Measurements from ENCODE around the gene CDC14B.

Gene CDC14B

GRCh38 chr9:96482476-96482875 lies 137.2 kb downstream of the CDC14B start:
- DNase-seq (ENCODE audit: low spot score): no peak

- DNase-seq (ENCODE audit: low spot score): no peak
These were observed 138.9 kb downstream of the CDC14B start for GRCh38 chr9:96480736-96481135.

DNA sequence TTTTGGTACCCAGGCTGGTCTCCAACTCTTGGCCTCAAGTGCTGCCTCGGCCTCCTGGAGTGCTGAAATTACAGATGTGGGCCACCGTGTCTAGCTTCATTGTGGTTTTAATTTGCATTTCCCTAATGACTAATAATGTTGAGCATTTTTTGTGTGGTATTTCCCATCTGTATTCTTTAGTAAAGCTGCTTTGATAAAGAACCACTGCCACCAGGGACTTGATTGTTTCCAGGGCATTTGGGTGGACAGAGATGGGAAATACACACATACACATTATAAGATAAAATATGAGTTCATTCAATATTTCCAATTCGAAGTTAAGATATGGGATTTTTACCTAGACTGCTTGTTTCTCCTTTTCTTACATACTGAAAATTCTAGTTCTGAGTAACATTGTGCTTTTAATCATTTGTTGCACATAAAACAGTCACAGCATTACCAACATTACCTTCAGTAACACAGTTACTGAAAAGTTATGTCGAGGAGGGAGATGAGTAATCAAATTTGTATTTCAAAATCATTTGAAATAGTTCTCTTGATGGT lies 140.7 kb downstream of the CDC14B start:
- DNase-seq (ENCODE audit: low spot score): no peak

GRCh38 chr9:96476591-96476990 lies 143.1 kb downstream of the CDC14B start:
- DNase-seq (ENCODE audit: low spot score): peak; percentile 66

DNA sequence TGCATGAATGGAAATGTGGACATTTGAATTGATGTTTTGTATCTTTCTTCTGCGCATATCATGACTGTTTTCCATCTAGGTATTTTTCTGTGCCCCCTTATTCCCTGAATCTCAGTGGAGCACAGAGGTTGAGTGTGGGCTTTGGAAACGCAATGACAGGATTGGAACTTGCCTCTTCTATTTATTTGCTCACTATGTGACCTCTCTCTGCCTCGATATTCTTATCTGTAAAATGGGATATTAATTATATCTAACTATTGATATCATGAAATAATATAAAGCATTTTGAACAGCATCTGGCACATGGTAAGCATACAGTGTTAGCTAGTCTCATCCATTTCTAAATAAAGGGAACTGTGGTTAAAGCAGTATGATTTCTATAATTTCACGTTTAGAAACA lies 143.6 kb downstream of the CDC14B start:
- no peak for DNase-seq (ENCODE audit: low spot score)

GRCh38 chr9:96467784-96468183 lies 151.9 kb downstream of the CDC14B start:
- DNase-seq (ENCODE audit: low spot score): no peak

GRCh38 chr9:96464426-96464825 lies 155.2 kb downstream of the CDC14B start:
- no peak for DNase-seq (ENCODE audit: low spot score)

DNA sequence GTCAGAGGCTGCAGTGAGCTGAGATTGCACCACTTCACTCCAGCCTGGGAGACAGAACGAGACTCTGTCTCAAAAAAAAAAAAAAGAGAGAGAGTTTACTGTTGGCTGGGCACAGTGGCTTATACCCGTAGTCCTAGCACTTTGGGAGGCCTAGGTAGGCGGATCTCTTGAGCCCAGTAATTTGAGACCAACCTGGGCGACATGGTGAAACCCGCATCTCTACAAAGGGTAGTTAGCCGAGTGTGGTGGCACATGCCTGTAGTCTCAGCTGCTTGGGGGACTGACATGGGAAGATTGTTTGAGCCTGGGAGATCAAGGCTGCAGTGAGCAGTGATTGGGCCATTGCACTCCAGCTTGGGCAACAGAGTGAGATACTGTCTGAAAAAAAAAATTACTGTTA lies 157.1 kb downstream of the CDC14B start:
- DNase-seq (ENCODE audit: low spot score): no peak

DNA sequence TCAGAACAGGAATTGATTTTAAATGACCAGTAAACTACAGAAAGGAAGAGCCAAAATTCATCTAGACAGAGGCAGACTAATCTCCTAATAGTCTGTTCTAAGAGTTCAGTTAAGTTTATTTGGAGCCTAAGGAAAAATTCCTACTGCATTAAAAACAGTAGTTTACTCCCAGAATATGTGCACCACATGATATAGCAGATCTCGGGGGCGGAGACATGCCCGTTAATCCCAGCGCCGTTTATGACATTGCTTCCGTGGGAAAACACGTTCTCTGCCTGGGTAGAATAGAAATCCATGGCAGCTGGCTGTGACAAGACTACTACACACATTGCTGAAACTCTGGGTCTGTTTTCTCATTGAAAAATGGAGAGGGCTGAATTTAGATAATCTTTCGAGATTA lies 158.3 kb downstream of the CDC14B start:
- DNase-seq (ENCODE audit: low spot score): no peak

- no peak for DNase-seq (ENCODE audit: low spot score)
These were observed 158.8 kb downstream of the CDC14B start for GRCh38 chr9:96460882-96461281.

GRCh38 chr9:96460470-96460869 lies 159.2 kb downstream of the CDC14B start:
- DNase-seq (ENCODE audit: low spot score): no peak

DNA sequence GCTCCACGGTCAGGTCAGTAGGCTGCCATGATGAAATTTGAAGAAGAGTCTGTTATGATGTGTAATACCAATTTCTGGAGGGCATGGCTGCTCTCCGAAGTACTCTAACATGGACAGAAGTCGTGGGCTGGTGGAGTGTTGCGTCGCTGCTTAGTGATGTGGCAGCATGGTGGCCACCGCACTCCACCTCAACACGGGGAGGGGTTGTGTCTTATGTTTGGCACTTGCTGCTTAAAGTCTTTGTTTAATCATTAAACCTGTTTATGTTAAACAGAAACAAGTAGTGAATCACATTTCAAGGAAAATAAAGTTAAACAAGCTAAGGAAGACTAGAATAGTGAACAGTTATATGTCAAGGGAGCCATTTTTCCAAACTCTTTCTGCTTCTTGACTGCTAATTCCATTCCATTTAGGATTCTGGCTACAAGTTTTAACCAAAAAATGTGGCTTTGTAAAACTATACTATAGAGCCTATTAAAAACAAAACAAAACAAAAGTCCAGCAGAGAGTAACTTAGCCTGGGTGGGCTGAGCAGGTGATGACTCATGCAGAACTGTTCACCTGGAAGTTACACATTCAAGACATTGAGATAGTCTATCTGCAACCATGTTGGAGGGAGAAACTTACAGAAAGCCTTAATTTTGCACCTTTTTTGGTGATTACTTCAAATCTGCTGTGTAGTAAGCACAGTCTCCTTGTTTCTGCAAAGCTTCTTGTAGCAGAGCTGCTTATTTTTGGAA lies 160.2 kb downstream of the CDC14B start:
- DNase-seq (ENCODE audit: low spot score): no peak

DNA sequence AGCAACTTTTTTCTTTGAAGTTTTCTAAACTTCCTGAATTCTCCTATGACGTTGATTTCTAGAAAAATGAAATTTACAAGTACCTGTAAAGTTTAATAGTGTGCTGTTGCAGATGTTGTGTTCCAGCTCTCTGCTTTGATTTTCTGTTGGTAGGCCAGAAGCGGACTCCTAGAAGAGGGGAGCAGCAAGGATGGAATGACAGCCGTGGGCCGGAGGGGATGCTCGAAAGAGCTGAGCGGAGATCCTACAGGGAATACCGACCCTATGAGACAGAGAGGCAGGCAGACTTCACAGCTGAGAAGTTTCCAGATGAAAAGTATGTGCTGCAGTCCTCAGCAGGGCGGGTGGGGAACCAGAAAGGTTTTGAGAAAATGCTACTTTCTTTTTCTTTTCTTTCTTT lies 161.4 kb downstream of the CDC14B start:
- no peak for DNase-seq (ENCODE audit: low spot score)

- DNase-seq (ENCODE audit: low spot score): no peak
These were observed 162.4 kb downstream of the CDC14B start for GRCh38 chr9:96457266-96457665.

DNA sequence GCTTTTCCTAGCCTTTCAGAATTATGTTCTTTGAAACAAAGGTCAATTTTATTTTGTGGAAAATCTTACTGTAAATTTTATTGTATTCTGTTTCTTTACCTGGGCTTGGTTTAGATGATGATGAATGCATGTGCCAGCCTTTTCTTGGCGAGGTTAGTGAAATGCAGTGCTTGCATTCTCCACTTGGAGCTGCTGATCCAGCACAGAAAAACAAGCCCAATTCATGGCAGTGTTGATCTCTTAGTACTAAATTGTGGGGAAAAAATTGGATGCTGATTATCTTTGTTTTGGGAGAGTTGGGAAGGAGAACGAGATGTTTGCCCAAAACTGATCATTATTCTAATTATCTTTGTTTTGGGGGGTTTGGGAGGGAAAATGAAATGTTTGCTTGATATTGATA lies 166.0 kb downstream of the CDC14B start:
- no peak for DNase-seq (ENCODE audit: low spot score)

DNA sequence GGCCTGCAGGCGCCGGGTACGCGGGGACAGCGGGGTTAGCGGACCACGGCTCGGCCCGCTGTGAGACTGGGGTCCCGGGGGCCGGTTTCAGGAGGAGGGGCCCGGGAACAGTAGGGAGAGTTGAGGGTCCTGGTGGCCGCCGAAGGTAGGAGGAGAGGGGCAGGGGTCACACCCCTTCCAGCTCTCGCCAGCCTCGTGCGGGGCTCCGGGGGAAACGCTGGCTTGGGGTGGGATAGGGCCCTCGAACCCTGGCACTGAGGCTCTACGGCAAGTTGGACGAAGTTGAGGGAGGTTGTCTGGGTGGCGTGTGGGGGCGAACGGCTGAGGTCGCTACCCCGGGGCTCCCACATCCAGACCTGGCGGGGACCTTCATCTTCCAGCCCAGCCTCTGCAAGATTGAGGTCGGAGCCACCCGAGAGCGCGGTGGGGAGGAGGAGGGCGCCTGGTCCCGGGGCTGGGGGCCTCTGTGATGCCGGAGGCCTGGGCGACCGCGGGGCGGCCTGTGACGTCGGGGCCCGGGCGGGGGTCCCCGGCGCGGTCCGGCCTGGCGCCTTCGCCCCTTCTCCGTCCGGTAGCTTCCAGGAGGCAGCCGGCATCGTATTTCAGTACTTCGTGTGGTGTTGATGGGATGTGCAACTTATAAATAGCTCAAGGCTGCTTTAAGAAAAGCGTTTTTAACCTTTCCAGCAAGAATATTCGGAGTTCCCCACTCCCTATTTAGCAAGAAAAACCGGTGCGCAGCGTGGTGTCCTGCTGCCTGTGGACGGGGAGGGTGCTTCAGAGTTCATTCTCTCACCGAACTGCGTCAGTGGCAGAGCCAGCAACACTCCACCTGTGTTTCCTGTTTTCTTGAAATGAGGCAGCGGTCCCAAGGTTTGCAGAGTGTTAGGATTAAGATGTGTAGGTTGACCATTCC lies 168.8 kb downstream of the CDC14B start:
- DNase-seq (ENCODE audit: low spot score): no peak

Measured in kidney capillary endothelial cell (primary cell).